ENCODE measurements around the gene HSD17B12.

Gene HSD17B12

GRCh38 chr11:43812471-43812870 lies 131.9 kb downstream of the HSD17B12 start:
- no peak for DNase-seq

- DNase-seq, result no peak
These were observed 137.7 kb downstream of the HSD17B12 start for GRCh38 chr11:43818220-43818619.

GRCh38 chr11:43819926-43820325 lies 139.4 kb downstream of the HSD17B12 start:
- no peak for DNase-seq

GRCh38 chr11:43823316-43823715 lies 142.8 kb downstream of the HSD17B12 start:
- no peak for DNase-seq

- no peak for DNase-seq
These were observed 143.3 kb downstream of the HSD17B12 start for GRCh38 chr11:43823851-43824250.

GRCh38 chr11:43825217-43825816 lies 144.8 kb downstream of the HSD17B12 start:
- DNase-seq, result no peak

- DNase-seq, result peak; percentile 3
These were observed 150.4 kb downstream of the HSD17B12 start for GRCh38 chr11:43830928-43831440.

- no peak for DNase-seq
These were observed 152.0 kb downstream of the HSD17B12 start for GRCh38 chr11:43832536-43832935.

- DNase-seq, result no peak
These were observed 153.1 kb downstream of the HSD17B12 start for GRCh38 chr11:43833657-43834073.

GRCh38 chr11:43834286-43834685 lies 153.7 kb downstream of the HSD17B12 start:
- DNase-seq, result no peak

- no peak for DNase-seq
These were observed 154.6 kb downstream of the HSD17B12 start for GRCh38 chr11:43835104-43835503.

GRCh38 chr11:43837879-43838278 lies 157.3 kb downstream of the HSD17B12 start:
- DNase-seq, result no peak

GRCh38 chr11:43842021-43842420 lies 161.5 kb downstream of the HSD17B12 start:
- DNase-seq, result no peak

GRCh38 chr11:43845816-43846215 lies 165.3 kb downstream of the HSD17B12 start:
- no peak for DNase-seq

GRCh38 chr11:43852057-43852636 lies 171.6 kb downstream of the HSD17B12 start:
- DNase-seq, result peak; percentile 51

GRCh38 chr11:43853781-43854180 lies 173.2 kb downstream of the HSD17B12 start:
- DNase-seq, result no peak

GRCh38 chr11:43856993-43857392 lies 176.5 kb downstream of the HSD17B12 start:
- no peak for DNase-seq

GRCh38 chr11:43861141-43861540 lies 180.6 kb downstream of the HSD17B12 start:
- DNase-seq, result no peak

- DNase-seq, result no peak
These were observed 186.0 kb downstream of the HSD17B12 start for GRCh38 chr11:43866520-43866919.

- no peak for DNase-seq
These were observed 186.4 kb downstream of the HSD17B12 start for GRCh38 chr11:43866969-43867368.

GRCh38 chr11:43868852-43869567 lies 188.5 kb downstream of the HSD17B12 start:
- peak; percentile 16 for DNase-seq

GRCh38 chr11:43871051-43871450 lies 190.5 kb downstream of the HSD17B12 start:
- DNase-seq, result no peak

GRCh38 chr11:43872995-43873394 lies 192.5 kb downstream of the HSD17B12 start:
- no peak for DNase-seq

- DNase-seq, result no peak
These were observed 193.5 kb downstream of the HSD17B12 start for GRCh38 chr11:43874078-43874477.

Measured in activated gamma-delta T cell treated with Interleukin-2 at 50 U/mL for 16 hours (primary cell).